Colon (tissue), 2 donors: ENCODE data around the gene ZCRB1.

ENCODE experiments used
- FAIRE-seq: peaks from 2 replicates; lab custom pipeline; 2012; peaks lifted over from hg19 to GRCh38; lab: Jason Lieb, UNC
- donor health status: control.
- donor health status: control.

ZCRB1 gene

DNA sequence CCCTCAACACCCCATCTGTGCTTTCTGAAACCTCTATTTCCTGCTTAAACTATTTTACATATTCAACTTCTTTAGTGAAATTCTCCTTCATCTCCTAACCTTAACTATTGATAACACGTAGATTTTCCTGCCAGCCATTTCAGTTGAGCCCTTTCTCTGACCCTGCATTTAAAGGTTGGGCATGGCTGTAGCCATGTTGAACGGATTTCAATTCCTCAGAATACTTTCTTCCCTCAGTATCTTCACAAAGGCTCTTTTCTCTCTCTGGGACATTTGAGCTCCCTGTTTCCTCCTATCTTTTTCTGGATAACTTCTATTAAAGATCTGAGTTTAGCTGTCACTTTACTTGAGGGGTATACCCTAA, 1.3 kb upstream of the ZCRB1 start:
- no peak for FAIRE-seq

DNA sequence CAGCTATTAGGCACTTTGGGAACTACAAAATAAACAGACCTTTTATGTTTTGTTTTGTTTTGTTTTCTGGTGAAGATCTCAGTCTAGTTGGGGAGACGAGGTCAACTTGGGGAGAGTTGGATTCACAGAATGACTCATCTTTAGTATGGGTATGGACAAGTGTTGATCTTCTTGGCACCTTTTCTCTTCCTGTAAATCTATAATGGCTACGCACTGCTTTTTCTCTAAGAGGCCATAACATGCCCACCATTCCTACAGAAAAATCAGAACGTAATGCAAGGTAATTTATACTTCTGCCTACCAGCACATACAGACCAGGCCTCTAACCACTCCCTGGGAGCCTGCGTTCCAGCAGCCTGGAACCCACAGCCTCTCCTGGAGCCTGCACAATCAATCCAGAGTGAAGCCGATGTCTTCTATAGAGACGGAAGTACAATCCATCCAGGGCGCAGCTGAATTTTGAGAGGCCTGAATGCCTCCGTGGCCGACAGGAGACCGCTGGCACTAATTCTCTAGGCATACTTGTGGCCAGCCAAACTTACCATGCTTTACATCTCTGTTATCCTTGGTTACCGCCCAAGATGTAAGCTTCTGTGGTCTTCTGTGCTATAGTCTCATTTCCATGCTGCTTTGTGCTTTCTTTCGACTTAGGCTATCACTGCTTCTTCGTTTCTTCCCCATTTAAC, 790 bp upstream of the ZCRB1 start:
- no peak for FAIRE-seq

DNA sequence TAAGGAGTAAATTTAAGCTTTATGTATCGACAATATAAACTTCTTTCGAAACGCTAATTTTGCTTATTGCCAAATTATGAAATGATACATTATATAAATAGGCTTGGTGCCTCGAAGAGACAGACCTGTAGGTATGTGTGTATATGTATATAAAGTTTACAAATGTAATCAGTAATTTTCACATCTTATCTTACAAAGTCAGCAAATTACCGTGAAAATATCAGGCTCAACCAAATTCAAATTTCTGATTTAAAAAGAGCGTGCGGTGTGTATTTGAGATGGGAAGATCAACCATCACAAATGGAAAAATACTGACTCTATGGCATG, 605 bp downstream of the ZCRB1 start:
- FAIRE-seq = no peak

DNA sequence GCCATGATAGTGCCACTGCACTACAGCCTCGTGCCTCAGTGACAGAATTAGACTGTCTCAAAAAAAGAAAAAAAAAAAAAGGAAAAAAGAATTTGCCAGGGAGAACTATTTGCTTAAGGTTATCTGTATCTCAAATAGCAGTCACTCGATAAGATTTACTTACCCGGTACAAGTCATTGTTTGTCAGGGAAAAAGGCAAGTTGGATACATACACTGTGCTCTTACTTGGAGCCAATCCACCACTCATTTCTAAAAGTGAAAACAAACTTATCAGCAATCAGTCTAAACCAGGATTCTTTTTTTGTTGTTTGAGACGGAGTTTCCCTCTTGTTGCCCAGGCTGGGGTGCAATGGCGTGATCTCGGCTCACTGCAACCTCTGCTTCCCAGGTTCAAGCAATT, 2.0 kb downstream of the ZCRB1 start:
- no peak for FAIRE-seq

DNA sequence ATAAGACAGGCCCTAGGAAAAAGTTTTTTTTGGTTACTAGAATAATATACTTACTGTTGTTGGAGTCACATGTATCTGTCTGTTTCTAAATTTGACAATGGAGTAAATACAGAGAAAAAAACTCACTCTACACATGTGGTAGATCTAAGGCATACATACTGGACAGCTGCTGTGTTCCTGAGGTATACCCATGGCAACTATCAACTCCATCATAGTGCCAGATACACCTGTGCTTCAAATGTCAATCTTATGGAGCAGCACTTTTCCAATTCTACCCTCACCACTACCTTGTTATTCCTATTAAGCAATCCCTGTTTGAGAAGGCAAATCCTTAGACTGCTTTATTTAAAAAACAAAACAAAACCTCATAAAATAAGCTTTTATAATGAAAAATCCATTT, 3.3 kb downstream of the ZCRB1 start:
- no peak for FAIRE-seq

DNA sequence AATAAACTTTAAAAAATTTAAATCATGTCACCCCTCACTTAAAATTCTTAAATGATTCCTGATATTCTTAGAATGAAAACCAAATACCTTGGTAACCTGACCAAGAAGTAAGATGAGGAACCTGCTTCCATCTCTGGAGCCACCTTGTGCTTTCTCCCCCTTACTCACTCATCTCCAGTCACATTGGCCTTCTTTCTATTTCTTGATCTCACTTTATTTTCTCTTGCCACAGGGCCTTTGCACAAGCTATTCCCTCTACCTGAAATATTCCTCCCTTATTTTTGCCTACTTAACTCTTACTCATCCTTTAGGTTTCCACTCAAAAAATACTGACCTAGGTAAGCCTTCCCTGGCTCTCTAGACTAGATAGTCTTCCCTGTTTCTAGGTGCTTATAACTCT, 5.1 kb downstream of the ZCRB1 start:
- FAIRE-seq = no peak

DNA sequence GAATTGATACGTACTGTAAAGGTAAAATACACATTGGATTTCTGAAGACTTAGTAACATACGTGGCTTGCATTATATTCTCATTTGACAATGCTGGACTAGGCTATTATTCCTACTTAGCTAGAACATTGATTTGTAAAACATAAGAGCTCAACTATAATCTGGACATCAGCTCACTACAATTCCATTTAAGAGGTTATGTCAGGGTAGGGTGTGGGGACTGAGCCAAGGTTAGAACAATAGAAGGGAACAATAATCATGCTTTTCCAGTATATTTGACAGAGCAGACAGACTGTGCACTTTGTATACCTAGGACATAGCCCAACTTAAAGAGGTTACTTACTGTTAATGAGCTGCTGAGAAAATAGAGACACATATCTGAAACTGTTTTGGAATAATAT, 10.8 kb downstream of the ZCRB1 start:
- no peak for FAIRE-seq

DNA sequence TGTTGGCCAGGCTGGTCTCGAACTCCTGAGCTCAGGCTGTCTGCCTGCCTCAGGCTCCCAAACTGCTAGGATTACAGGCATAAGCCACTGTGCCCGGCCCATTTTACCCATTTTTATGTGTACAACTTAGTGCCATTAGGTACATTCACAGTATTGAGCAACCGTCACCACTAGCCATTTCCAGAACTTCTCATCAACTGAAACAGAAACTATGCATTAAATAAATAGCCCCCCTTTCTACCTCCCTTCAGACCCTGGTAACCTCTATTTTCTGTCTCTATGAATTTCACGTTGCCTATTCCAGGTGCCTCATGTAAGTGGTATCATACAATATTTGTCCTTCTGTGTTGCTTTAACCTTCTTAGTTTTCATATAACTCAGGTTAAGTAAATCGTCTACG, 15.9 kb downstream of the ZCRB1 start:
- no peak for FAIRE-seq

DNA sequence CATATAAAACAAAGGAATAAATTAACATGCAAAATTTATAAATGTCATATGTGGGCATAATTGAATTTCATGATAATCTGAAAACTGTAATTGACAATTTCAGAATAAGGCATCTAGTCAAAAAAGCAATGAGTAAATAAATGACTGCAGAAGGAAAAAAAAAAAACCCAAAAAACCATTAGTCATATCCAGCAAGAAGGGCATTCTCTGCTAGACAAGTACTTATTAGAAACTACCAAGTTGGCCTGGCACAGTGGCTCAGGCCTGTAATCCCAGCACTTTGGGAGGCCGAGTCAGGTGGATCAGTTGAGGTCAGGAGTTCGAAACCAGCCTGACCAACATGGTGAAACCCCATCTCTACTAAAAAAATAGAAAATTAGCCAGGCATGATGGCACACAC, 17.5 kb downstream of the ZCRB1 start:
- no peak for FAIRE-seq

DNA sequence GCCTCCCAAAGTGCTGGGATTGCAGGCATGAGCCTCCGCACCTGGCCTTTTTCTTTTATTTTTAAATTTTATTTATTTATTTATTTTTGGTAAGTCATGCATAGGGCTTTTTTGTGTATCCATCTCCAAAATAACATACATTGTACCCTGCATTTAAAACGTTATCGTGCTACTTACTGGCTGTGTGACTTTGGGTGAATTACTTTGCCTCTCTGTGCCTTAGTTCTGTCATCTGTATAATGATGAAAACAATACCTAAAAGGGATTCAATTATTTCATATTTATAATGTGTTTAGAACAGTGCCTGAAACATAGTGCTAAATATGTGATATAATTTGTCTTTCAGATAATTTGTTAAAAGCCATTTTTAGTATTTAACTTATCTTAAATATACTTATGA, 19.6 kb downstream of the ZCRB1 start:
- no peak for FAIRE-seq

DNA sequence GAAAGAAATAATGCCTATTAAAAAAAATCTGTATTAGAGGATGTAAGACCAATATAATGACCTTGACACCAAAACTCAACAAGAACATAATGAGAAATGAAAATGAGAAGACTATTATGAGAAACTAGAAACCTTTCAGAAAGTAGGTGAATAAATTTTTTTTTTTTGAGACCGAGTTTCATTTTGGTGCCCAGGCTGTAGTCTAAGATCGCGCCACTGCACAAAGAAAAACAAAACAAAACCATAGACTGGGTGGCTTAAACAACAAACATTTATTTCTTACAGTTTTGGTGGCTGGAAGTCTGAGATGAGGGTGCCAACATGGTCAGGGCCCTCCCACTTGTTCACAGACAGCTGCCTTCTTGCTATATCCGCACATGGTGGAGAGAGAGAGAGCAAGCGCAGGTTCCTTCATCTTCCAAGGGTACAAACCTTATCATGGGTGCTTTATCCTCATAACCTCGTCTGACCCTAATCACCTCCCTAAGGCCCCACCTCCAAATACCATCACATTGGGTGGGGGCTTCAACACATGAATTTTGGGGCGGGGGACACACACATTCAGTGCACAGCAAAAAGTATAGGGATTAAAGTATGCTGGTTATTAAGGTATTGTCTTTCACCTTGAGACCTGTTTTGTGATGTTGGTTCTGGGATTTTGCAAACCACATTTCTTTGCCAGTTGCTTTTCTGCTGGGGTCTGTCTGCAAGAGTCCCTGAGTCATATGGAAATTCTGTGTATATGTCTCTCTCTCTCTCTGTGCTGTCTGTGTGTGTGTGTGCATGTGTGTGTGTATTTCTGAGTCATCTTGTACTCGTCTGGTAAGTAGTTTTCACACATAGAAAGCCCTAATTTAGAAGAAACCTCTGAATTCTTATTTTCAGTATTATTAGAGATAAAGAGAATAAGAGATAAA, 26.2 kb downstream of the ZCRB1 start:
- FAIRE-seq = no peak

DNA sequence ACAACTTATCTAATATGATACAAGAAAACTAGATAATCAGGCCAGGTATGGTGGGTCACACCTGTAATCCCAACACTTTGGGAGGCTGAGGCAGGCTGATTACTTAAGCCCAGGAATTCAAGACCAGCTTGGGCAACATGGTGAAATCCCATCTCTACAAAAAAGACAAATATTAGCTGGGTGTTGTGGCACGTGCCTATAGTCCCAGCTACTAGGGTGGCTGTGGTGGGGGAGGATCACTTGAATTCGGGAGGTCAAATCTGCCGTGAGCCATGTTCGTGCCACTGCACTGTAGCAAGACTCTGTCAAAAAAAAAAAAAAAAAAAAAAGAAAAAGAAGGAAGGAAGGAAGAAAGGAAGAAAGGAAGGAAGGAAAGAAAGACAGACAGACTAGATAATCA, 27.0 kb downstream of the ZCRB1 start:
- FAIRE-seq = no peak

DNA sequence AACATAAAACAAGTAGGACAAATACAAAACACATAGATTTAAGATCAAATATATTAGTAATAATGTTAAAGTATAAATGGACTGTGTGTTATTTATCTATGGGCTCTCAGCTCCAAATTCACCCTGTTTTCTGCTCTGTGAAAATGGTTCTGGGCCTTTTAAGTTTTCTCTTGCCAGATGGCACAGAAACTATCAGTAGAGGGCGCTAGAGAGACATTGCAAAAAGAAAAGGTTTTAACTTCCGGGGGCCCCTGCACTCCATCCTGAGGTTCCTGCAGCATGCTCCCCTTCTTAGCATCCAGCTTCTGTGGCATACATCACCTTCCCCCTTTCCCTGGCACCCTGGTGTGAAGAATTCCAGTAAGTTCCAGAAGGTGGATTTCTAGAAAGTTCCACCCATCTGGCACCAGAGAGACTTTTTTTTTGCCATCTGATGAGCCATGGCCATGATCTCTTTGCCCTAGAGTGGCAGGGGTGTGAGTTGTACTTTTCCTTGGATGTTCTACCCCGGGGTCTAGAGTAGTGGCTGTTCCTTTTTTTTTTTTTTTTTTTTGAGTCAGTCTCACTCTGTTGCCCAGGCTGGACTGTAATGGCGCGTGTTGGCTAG, 29.3 kb downstream of the ZCRB1 start:
- FAIRE-seq = no peak

DNA sequence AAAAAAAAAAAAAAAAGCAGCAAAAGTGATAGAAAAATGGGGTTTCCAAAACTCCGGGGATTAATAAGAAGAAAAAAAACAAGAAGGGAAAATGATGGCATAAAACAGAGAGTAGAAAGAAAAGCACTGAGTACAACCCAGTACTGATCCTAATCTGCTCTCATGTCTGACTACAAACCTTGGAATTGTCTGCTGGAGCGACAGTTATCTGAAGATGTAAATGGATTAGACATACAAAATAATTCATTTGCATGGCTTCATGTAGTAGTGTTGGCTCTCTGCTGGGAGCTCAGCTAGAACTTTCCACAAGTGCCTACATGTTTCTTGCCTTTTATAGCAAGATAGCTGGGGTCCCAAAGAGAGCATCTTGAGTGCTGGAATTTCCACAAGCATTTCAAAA, 34.2 kb downstream of the ZCRB1 start:
- FAIRE-seq = no peak

DNA sequence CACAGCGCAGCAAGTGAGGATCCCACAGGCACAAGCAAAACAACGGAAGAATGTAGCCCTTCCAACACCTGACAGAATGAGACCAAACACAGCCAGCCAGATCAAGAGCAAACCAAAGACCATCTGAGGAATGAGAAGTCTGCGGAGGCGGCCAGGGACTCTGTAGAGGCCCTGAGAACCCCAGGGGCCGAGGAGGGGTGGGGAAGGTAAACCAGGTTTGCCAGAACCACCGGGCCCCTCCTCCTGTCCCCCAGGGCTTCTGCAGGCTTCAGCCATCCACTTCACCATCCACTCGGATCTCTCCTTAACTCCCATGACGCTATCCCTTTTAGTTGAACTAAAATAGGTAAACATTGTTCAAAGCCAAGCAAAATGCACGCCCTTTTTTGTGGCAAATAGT, 37.4 kb downstream of the ZCRB1 start:
- no peak for FAIRE-seq

DNA sequence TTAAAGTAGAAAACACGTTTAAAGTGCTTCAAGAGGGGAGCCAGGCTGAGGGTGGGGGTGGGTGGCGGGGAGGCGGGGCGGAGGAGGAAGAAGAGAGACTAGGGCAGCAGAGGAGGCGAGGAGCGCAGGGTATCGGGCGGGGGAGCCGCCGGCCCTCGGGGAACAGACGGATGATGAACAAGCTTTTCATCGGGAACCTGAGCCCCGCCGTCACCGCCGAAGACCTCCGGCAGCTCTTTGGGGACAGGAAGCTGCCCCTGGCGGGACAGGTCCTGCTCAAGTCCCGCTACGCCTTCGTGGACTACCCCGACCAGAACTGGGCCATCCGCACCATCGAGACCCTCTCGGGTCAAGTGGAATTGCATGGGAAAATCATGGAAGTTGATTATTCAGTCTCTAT, 39.2 kb downstream of the ZCRB1 start:
- no peak for FAIRE-seq

DNA sequence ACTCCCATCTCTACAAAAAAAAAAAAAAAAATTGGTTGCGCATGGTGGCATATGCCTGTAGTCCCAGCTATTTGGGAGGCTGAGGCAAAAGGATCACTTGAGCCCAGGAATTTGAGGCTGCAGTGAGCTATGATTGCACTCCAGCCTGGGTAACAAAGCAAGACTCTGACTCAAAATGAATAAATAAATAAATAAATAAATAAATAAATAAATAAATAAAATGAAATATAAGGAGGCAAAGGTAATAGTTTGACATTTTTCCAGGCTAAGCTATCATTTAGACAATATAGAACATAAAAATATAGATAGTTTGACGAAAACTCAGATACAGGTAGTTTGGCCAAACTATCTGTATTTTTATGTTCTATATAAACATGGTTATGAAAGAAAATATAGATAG, 40.5 kb downstream of the ZCRB1 start:
- FAIRE-seq = no peak

DNA sequence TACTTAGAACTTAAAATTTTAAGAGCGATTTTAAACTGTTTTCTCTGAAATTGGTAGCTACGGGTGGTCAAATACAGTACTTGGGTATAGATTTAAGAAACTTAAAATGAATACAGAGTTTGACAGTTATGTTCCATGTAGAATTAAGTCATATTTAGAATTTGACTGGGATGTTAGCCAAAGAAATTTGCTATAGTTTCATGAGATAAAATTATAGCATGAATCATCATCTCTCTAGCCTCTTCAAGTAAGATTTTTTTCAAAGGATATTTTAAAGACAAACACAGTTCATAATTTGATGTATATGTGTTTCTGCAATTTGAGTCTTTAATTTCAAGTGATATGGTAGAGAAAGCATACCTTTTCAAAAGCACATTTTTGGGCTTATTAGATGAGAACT, 41.0 kb downstream of the ZCRB1 start:
- FAIRE-seq = no peak

DNA sequence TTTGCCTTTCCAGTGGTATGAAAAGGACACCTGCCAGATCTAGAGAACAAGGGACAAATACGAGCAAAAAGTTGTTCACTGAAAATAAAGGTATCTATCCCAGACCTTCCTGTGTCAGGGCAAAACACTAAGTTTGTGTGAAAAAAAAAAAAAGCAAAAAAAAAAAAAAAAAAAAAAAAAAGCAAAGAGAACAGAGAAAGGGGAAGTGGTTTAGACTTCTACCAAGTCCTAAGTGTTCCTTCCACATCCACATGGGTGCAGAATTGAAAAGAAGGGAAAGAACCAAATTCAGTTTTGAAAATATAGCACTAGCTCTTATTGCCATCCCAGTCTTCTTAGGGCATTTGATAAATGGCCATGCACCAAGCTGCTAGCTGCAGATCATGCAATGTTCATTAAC, 41.7 kb downstream of the ZCRB1 start:
- no peak for FAIRE-seq

DNA sequence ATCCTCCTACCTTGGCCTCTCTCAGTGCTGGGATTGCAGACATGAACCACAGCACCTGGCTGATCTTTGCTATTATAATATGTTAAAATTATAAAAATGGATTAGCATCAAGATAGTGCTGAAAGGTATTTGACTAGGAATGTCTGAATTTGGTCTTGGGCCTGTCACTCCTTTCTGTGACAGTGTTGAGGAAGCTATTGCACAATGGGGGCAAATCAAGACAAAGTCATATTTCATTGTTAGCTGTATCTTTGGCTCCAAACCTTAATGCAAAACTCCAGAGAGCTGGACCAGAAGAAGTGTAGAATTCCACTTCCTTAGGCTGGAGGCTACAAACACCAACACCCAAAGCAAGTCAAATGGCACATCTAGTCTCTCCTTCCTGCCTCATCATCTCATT, 42.2 kb downstream of the ZCRB1 start:
- no peak for FAIRE-seq

DNA sequence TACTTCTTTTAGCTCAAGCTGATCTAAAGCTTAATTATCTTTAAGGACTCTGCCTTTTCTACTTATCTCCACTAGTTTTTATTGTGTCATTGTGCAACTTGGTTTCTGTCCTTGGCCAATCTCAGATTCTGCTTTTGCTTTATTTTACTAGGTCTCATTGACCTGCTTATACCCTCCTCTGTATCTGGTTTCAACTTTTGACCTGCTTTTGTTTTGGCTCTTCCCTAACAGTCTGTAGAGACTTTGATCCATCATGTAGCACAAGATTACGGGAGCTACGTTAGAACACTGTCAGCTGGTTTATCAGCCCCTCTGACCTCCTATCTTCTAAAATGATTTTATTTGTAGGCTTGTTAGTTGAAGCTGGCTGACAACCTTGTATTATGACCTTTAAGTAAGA, 43.6 kb downstream of the ZCRB1 start:
- no peak for FAIRE-seq

DNA sequence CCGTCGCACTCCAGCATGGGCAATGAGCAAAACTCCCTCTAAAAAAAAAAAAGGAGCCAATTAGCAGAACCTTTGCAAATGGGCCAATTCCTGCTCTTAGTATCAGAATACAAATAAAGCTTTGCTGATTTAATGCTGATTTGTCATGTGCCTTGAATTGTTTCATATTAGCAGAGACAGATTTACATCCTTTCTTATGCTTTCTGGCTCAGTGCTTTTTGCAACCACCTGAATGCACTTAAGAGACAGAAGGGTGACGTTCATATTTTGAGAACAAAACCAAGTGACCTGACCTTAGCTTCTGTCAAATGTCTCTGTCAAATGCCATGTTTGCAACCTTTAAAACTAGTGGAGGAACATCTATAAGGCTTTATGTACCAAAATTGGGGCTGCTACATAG, 44.0 kb downstream of the ZCRB1 start:
- no peak for FAIRE-seq

DNA sequence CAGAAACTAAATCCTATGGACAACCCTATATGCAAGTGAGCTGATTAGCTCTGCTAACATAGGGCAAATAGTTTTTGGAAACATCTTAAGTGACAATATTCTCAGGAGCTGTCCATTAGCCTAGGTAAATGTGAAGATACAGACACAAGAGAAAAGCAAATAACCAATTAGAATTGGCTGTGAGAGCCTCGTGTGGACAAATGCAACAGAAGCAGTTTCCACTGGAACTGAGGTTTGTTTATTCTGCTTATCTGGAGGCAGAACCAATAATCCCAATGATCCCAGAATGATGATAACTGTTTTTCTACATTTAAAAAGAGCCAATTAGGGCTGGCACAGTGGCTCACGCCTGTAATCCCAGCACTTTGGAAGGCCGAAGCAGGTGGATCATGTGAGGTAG, 44.6 kb downstream of the ZCRB1 start:
- FAIRE-seq = no peak

DNA sequence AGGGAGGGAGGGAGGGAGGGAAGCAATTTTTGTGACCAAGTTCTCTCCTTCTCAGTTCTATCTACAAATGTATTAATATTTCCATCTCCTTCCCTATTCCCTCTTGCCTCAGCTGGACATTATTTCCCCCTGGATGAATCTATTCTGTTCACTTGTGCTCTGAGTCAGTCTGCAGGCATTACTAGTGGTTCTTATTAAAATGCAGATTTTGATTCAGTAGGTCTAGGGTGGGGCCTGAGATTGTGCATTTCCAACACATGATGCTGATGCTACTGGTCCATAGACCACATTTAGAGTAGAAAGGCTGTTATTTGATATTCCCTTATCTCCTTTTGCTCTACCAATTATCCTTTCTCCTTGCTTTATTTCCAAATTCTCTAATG, 47.8 kb downstream of the ZCRB1 start:
- no peak for FAIRE-seq
